ENCODE measurements around the gene TTC38. TPM values are rescaled to one million over a fixed set of nuclear protein-coding genes. Genes with fewer than 3 reads are reported as not detected.
"Not testable (repeated sequence)": the region's sequence is repeated elsewhere in the genome, so short reads cannot be mapped to it uniquely, and the experiment has no call there.

TTC38 gene
- total RNA-seq, 4 donors from 2014 or later = 21.8 to 61.8 (median 33.3) TPM

DNA sequence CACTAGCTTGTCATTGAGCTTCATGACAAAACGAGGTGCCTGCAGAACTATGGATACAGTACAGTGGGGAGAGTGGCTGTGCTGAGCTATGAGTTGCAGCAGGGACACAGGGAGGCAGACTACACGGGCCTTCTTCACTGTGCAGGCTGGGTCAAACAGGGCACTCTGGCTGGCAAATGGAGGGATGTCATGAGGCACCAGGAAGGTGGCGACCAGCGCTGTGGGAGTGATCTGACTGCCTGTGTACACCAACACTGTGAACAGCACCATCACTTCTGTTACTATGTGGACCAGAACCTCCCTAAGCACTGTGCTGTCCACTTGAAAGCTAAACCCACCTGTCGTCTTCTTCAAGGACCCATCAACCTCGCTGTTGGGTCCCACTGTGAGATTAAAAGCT is 7.8 kb upstream of the TTC38 start:
- H3K9me3 ChIP-seq = no peaks in the 10 kb centered on the region
- ATAC-seq = no peak
- H3K4me3 ChIP-seq = no peak overlapping the region
- H3K36me3 ChIP-seq = no peaks in the 10 kb centered on the region
- no peak overlapping the region for H3K27ac ChIP-seq
- WGBS, 2 donors (ENCODE audit: low coverage in 1 of 2) = 60 to 79% methylated on average over 1 to 5 of the region's 6 CpGs
- TF ChIP-seq, protein P1, sequence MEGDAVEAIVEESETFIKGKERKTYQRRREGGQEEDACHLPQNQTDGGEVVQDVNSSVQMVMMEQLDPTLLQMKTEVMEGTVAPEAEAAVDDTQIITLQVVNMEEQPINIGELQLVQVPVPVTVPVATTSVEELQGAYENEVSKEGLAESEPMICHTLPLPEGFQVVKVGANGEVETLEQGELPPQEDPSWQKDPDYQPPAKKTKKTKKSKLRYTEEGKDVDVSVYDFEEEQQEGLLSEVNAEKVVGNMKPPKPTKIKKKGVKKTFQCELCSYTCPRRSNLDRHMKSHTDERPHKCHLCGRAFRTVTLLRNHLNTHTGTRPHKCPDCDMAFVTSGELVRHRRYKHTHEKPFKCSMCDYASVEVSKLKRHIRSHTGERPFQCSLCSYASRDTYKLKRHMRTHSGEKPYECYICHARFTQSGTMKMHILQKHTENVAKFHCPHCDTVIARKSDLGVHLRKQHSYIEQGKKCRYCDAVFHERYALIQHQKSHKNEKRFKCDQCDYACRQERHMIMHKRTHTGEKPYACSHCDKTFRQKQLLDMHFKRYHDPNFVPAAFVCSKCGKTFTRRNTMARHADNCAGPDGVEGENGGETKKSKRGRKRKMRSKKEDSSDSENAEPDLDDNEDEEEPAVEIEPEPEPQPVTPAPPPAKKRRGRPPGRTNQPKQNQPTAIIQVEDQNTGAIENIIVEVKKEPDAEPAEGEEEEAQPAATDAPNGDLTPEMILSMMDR (IDR thresholded peaks at IDR 0.05) = no peak
- TF ChIP-seq EP300 (IDR thresholded peaks at IDR 0.05) (no peak), POLR2A (IDR thresholded peaks at IDR 0.05) (no peak), POLR2AphosphoS5 (IDR thresholded peaks at IDR 0.05) (no peak)
- no peaks in the 10 kb centered on the region for H3K27me3 ChIP-seq
- H3K4me1 ChIP-seq = peaks cover 0 to 12% (median 0%) of the 10 kb centered on the region in 3 donors

DNA sequence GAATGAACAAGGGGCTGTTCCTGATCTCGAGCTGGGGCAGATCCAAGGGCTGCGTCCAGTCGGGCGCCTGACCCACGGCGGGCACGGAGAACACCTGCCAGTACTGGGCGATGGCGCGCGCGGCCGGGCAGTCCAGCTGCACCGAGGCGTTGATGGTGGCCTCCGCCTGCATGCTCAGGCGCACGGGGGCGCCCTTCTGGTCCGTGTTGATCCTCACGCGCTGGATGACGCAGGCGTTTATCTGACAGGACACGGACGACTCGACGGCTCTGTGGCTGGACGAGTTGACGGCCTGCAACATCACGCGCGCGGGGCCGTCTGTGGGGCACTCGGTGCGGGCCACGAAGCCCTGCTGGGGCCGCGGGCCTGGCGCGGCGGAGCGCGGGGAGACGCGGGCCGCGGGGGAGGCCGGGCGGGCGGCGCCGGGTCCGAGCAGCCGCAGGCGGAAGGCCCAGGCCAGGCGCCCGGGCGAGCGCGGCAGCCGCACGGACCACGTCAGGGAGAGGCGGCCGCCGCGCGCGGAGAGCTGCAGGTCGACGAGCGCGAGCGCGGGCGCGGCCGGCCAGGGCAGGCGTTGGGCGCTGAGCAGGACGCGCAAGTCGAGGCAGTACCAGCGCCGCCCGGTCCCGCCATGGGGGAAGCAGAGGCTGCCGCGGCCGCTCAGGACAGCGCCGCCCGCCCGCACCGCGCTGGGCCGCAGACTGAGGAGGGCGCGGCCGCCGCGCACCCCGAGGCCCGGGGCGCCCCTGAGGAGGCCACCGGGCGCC is 5.2 kb upstream of the TTC38 start:
- Histone ChIP-seq H3K9me3 (no peaks in the 10 kb centered on the region), H3K4me3 (peak overlapping the region; percentile 20 to 55), H3K27ac (peak overlapping the region in 1 of 4 donors; percentile 53), H3K27me3 (no peaks in the 10 kb centered on the region), H3K36me3 (no peaks in the 10 kb centered on the region), H3K4me1 (peaks cover 0 to 24% (median 0%) of the 10 kb centered on the region in 3 donors)
- TF ChIP-seq, protein P1 (IDR thresholded peaks at IDR 0.05) = peak in 3 of 4 experiments; percentile 38 to 54 (median 40)
- TF ChIP-seq POLR2A (IDR thresholded peaks at IDR 0.05) = no peak
- ATAC-seq = peak; percentile 72
- WGBS, 2 donors (ENCODE audit: low coverage in 1 of 2) = no CpG with 5 or more reads among the region's 109 CpGs

DNA sequence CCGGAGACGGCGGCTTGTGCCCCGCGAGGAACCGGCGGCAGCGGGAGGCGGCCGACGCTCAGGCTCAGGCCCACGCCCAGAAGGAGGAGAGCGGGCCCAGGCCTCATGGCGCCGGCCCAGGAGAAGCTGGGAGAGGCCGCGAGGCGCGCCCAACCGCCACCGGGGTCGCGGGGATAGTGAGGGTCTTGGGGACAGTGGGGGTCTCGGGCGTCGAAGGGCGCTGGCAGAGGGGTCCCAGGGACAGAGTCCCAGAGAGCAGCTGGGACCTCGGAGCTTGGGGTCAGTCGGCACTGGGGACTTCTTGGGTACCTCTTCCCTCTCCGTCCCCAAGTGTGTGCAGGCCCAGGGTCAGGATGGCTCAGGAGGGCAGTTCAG is 4.6 kb upstream of the TTC38 start, which contains the start of gene PKDREJ:
TSS of gene PKDREJ (minus strand) at position 128 of the 375 bp plus-strand sequence. CDS start at position 107, 21 bp downstream.
- no peaks in the 10 kb centered on the region for H3K27me3 ChIP-seq
- no CpG with 5 or more reads among the region's 30 CpGs for WGBS, 2 donors (ENCODE audit: low coverage in 1 of 2)
- no peaks in the 10 kb centered on the region for H3K9me3 ChIP-seq
- ATAC-seq = no peak
- no peak for TF ChIP-seq EP300 (IDR thresholded peaks at IDR 0.05)
- H3K36me3 ChIP-seq = no peaks in the 10 kb centered on the region
- H3K4me1 ChIP-seq = peaks cover 0 to 25% (median 0%) of the 10 kb centered on the region in 3 donors
- peak within 1 kb of the TSS; percentile 20 to 55 for H3K4me3 ChIP-seq
- H3K27ac ChIP-seq = peak within 1 kb of the TSS in 1 of 4 donors; percentile 53

DNA sequence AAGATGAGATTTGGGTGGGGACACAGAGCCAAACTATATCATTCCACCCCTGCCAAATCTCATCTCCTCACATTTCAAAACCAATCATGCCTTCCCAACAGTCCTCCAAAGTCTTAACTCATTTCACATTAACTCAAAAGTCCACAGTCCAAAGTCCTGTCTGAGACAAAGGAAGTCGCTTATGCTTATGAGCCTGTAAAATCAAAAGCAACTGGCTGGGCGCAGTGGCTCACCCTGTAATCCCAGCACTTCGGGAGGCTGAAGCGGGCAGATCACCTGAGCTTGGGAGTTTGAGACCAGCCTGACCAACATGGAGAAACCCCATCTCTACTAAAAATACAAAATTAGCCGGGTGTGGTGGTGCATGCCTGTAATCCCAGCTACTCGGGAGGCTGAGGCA is 3.3 kb upstream of the TTC38 start:
- H3K4me3 ChIP-seq, H3K9me3 ChIP-seq, H3K27me3 ChIP-seq, H3K27ac ChIP-seq, ATAC-seq, H3K36me3 ChIP-seq: not testable (repeated sequence)
- WGBS, 2 donors (ENCODE audit: low coverage in 1 of 2) = 72 to 100% methylated on average over 1 to 2 of the region's 6 CpGs
- H3K4me1 ChIP-seq = peaks cover 0 to 39% (median 7%) of the 10 kb centered on the region in 3 donors

DNA sequence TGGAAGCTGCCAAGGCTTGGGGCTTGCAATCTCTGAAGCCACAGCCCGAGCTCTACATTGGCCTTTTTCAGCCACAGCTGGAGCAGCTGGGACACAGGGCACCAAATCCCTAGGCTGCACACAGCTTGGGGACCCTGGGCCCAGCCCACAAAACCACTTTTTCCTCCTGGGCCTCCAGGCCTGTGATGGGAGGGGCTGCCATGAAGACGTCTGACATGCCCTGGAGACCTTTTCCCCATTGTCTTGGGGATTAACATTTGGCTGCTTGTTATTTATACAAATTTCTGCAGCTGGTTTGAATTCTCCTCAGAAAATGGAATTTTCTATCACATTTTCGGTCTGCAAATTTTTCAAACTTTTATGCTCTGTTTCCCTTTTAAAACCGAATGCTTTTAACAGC is 2.2 kb upstream of the TTC38 start:
- H3K27ac ChIP-seq, H3K36me3 ChIP-seq, H3K27me3 ChIP-seq, ATAC-seq, H3K9me3 ChIP-seq, H3K4me3 ChIP-seq: not testable (repeated sequence)
- 69 to 97% methylated on average over 3 to 4 of the region's 4 CpGs for WGBS, 2 donors (ENCODE audit: low coverage in 1 of 2)
- H3K4me1 ChIP-seq = peaks cover 0 to 48% (median 7%) of the 10 kb centered on the region in 3 donors

DNA sequence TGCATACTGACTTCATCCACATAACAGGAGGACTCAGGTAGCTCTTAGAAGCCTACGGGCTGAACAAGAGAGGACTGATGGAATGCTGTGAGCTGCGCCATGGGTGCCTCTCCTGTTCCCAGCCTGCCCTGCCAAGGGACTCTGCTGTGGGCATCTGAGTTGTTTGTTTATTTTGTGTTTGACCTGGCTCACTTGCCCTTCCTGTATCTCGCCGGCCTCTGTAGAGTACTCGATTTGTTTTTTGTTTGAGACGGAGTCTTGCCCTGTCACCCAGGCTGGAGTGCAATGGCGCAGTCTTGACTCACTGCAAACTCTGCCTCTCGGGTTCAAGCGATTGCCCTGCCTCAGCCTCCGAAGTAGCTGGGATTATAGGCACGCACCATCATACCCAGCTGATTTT is 1.8 kb downstream of the TTC38 start:
- Histone ChIP-seq H3K4me1 (peaks cover 0 to 36% (median 7%) of the 10 kb centered on the region in 3 donors), H3K4me3 (no peak overlapping the region), H3K27ac (peak overlapping the region in 3 of 4 donors; percentile 22 to 89 (median 86)), H3K9me3 (no peaks in the 10 kb centered on the region), H3K36me3 (peaks cover 0 to 49% of the 10 kb centered on the region in 2 donors), H3K27me3 (no peaks in the 10 kb centered on the region)
- WGBS, 2 donors (ENCODE audit: low coverage in 1 of 2) = 74 to 76% methylated on average over 3 to 8 of the region's 11 CpGs
- TF ChIP-seq POLR2A (IDR thresholded peaks at IDR 0.05) (no peak), POLR2AphosphoS5 (IDR thresholded peaks at IDR 0.05) (no peak), EP300 (IDR thresholded peaks at IDR 0.05) (no peak)
- TF ChIP-seq, protein P1 (IDR thresholded peaks at IDR 0.05) = no peak
- ATAC-seq = no peak
